T-cell (primary cell): ENCODE results near the gene MIR17HG. TPM values are rescaled to one million over a fixed set of nuclear protein-coding genes. Genes with fewer than 3 reads are reported as not detected.

Source experiments
- ATAC-seq, 4 experiments: fragments of 200-7000 bp in 3 of 4; fragments of 150-1000 bp in 1 of 4; cut with Tn5 transposase; replicated peaks in 1 of 4; 1 replicate in 3 of 4; 2 replicates in 1 of 4; pipeline ENCODE4 v1.10.0; 2021; ENCODE audit warnings: moderate library complexity in 3 of 4, mild to moderate bottlenecking in 2 of 4, moderate number of reproducible peaks in 1 of 4
- CTCF ChIA-PET, 2 donors: fragments of 300-600 bp; sonication (Branson Sonifier 250); formaldehyde crosslinking; loops; one replicate each; lab custom pipeline; 2022; ENCODE audit warnings: antibody characterized with exemption in 2 of 2; lab: Charles Lee
- POLR2A ChIA-PET, 2 donors: fragments of 300-600 bp; sonication (Branson Sonifier 250); formaldehyde crosslinking; loops; one replicate each; lab custom pipeline; 2022; ENCODE audit warnings: antibody characterized with exemption in 2 of 2; lab: Charles Lee
- DNase-seq, 35 experiments: peaks; one replicate each; pipeline versions ENCODE4 v3.0.0 to v3.0.0-alpha.2; 2013 to 2023
- H3K27ac ChIP-seq: one replicate; pipeline ENCODE4 v1.5.1; 2013; ENCODE audit warnings: low read length
- H3K27me3 ChIP-seq, 2 experiments: replicated peaks in 1 of 2; 1 replicate in 1 of 2; 2 replicates in 1 of 2; pipeline versions ENCODE4 v1.6.1 to v1.7.0; 2013; ENCODE audit warnings: low read length in 1 of 2, mixed read lengths in 1 of 2; ENCODE audit not compliant: control insufficient read depth in 2 of 2, insufficient read depth in 2 of 2; ENCODE audit errors: extremely low read depth in 1 of 2
- H3K36me3 ChIP-seq, 2 donors: 1 replicate in 1 of 2; 2 replicates in 1 of 2; pipeline versions ENCODE4 v1.6.1 to v1.7.0; 2013; ENCODE audit warnings: low read length in 1 of 2; ENCODE audit not compliant: control insufficient read depth in 2 of 2, insufficient read depth in 1 of 2; ENCODE audit errors: extremely low read depth in 1 of 2
- H3K4me1 ChIP-seq, 2 experiments: 1 replicate in 1 of 2; 2 replicates in 1 of 2; pipeline versions ENCODE4 v1.6.1 to v1.7.0; 2013; ENCODE audit warnings: low read length in 2 of 2, mixed read lengths in 1 of 2; ENCODE audit not compliant: insufficient read depth in 2 of 2, control insufficient read depth in 1 of 2; ENCODE audit errors: extremely low read depth in 1 of 2
- H3K4me3 ChIP-seq, 2 donors: 1 replicate in 1 of 2; 2 replicates in 1 of 2; pipeline versions ENCODE4 v1.5.1 to v1.7.0; 2013; ENCODE audit warnings: mild to moderate bottlenecking in 2 of 2, low read length in 1 of 2, moderate library complexity in 1 of 2; ENCODE audit not compliant: control insufficient read depth in 1 of 2; ENCODE audit errors: extremely low read depth in 1 of 2
- H3K9me3 ChIP-seq: 2 replicates; pipeline ENCODE4 v1.7.0; 2013
- H3K27ac Mint-ChIP-seq, 2 donors: one replicate each; pipeline ENCODE4 v1.8.0; 2020 to 2021; ENCODE audit warnings: mild to moderate bottlenecking in 2 of 2, mixed read lengths in 2 of 2
- H3K27me3 Mint-ChIP-seq, 2 donors: one replicate each; pipeline ENCODE4 v1.8.0; 2021 to 2022; ENCODE audit warnings: mixed read lengths in 2 of 2
- H3K36me3 Mint-ChIP-seq: one replicate; pipeline ENCODE4 v1.8.0; 2021; ENCODE audit warnings: mixed read lengths
- H3K4me1 Mint-ChIP-seq, 3 donors: one replicate each; pipeline ENCODE4 v1.8.0; 2020 to 2022; ENCODE audit warnings: mixed read lengths in 3 of 3, mild to moderate bottlenecking in 1 of 3
- H3K4me3 Mint-ChIP-seq, 3 donors: one replicate each; pipeline ENCODE4 v1.8.0; 2020 to 2022; ENCODE audit warnings: mild to moderate bottlenecking in 3 of 3, mixed read lengths in 3 of 3, moderate library complexity in 3 of 3
- H3K9me3 Mint-ChIP-seq, 3 donors: one replicate each; pipeline ENCODE4 v1.8.0; 2020 to 2022; ENCODE audit warnings: mixed read lengths in 3 of 3
- WGBS: methylation state at CpG from one replicate; pipeline ENCODE4 v1.1.5; 2013; ENCODE audit warnings: missing lambda C conversion rate; ENCODE audit not compliant: insufficient coverage; 5-methylcytosine and 5-hydroxymethylcytosine counted together
- total RNA-seq, 35 experiments: library from RNA in 6 of 35; stranded (reverse) in 6 of 35; fragments of 120-200 nt in 1 of 35; gene quantifications; one replicate each; pipeline versions ENCODE4 v1.2.1 to v1.2.4 and lab custom pipeline; 2013 to 2026

Gene MIR17HG
- total RNA-seq, 5 donors from 2014 or later (not counting 1 experiment from before 2014, with no cell fraction given) = 9.4 to 15.1 (median 11.2) TPM

DNA sequence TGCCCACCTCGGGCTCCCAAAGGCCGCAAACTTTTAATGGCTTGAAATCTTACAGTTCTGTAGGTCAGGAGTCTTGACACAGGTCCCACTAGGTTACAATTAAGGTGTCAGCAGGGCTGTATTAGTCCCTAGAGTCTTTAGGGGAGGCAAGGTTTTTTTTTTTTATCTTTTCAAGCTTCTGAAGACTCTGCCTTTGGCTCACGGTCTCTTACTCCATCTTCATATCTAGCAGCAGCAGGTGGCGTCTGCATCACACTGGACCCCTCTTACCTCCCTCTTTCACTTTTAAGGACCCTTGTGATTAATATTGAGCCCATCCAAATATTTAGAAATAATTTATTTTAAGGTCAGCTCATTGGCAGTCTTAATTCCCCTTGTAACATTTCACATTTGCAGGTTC, 11.6 kb downstream of the MIR17HG start:
- WGBS = 100% methylated on average over 2 of the region's 4 CpGs
- Histone ChIP-seq H3K27me3 (no peaks in the 10 kb centered on the region), H3K4me3 (no peak overlapping the region), H3K27ac (no peak overlapping the region), H3K9me3 (no peaks in the 10 kb centered on the region), H3K36me3 (peaks cover 0 to 18% of the 10 kb centered on the region in 2 donors), H3K4me1 (peaks cover 0 to 3% of the 10 kb centered on the region in 2 experiments)
- Mint-ChIP-seq H3K27me3 (no peaks in the 10 kb centered on the region), H3K4me1 (peaks cover 11 to 32% (median 14%) of the 10 kb centered on the region in 3 donors), H3K27ac (no peak overlapping the region), H3K9me3 (no peaks in the 10 kb centered on the region), H3K4me3 (no peak overlapping the region), H3K36me3 (peaks cover 17% of the 10 kb centered on the region)
- DNase-seq = no peak
- ATAC-seq = no peak
- ChIA-PET CTCF (interaction anchor here in 1 of 2 donors (0.9 kb wide), 1 partner anchor 32 kb away, joined by 3 read pairs; no protein-coding TSS in a partner anchor), POLR2A (no interaction called here)

DNA sequence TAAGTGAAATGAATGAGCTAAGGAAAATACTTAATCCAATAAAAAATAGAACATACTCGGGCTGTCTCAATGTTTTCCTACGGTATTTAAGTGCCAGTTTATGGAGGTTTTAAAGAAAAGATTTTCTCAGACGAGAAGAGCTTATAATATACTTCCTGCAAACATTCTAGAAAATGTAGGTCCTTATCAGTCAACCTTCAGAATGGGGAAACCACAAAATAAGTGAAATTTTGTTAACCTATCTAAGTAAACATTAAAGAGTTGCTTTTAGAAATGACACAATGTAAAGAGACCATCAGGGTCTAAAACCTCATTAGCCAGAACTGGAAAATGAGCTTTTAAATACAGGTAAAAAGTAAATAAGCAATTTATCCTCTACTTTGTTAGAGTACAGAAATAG, 12.1 kb downstream of the MIR17HG start:
- H3K9me3 ChIP-seq = no peaks in the 10 kb centered on the region
- H3K27me3 ChIP-seq = no peaks in the 10 kb centered on the region
- no peak overlapping the region for H3K4me3 Mint-ChIP-seq
- H3K36me3 ChIP-seq = peaks cover 0 to 16% of the 10 kb centered on the region in 2 donors
- CTCF ChIA-PET = interaction anchor here (0.9 to 1.0 kb wide), 2 partner anchors 13 to 33 kb away, joined by 3 read pairs; no protein-coding TSS in a partner anchor
- WGBS = no CpG with 5 or more reads among the region's 3 CpGs
- peaks cover 0 to 3% of the 10 kb centered on the region in 2 experiments for H3K4me1 ChIP-seq
- no peak overlapping the region for H3K27ac Mint-ChIP-seq
- no peak overlapping the region for H3K27ac ChIP-seq
- no peaks in the 10 kb centered on the region for H3K27me3 Mint-ChIP-seq
- POLR2A ChIA-PET = no interaction called here
- ATAC-seq (no peak), DNase-seq (no peak)
- H3K4me3 ChIP-seq = no peak overlapping the region
- H3K4me1 Mint-ChIP-seq = peaks cover 11 to 32% (median 14%) of the 10 kb centered on the region in 3 donors
- peaks cover 12% of the 10 kb centered on the region for H3K36me3 Mint-ChIP-seq
- no peaks in the 10 kb centered on the region for H3K9me3 Mint-ChIP-seq

DNA sequence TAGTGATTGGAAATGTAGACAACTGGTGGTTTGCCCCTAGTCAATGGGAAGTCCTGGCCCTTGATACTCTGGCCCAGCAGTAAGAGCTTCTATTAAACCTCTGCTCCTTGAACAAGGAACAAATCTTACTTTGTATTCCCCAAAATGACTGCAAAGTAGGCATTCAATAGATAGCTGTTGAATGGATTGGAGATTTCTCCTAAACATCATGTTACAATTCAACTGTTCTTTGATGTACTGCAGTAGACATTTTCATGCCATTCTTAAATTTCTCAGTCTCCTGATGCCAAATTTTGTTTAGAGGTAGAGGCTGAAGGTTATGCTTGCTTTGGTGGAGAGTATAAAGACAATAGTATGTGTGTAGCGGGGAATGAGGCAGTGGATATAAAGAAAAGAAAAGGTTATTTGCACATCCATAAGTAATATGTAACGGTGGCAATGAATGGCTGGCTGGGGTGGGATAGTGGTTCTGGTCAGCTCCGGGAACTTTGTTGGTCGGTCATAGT, 12.8 kb downstream of the MIR17HG start:
- H3K4me1 ChIP-seq = peaks cover 0 to 3% of the 10 kb centered on the region in 2 experiments
- H3K27ac ChIP-seq = no peak overlapping the region
- CTCF ChIA-PET = interaction anchor here in 1 of 2 donors (1.0 kb wide), 1 partner anchor 12 kb away, joined by 3 read pairs; no protein-coding TSS in a partner anchor
- H3K4me3 Mint-ChIP-seq = no peak overlapping the region
- ATAC-seq = no peak
- POLR2A ChIA-PET = no interaction called here
- H3K36me3 Mint-ChIP-seq = peaks cover 6% of the 10 kb centered on the region
- no peaks in the 10 kb centered on the region for H3K27me3 ChIP-seq
- H3K4me1 Mint-ChIP-seq = peaks cover 11 to 32% (median 14%) of the 10 kb centered on the region in 3 donors
- no peaks in the 10 kb centered on the region for H3K9me3 Mint-ChIP-seq
- H3K27me3 Mint-ChIP-seq = no peaks in the 10 kb centered on the region
- peaks cover 0 to 10% of the 10 kb centered on the region in 2 donors for H3K36me3 ChIP-seq
- H3K27ac Mint-ChIP-seq = no peak overlapping the region
- no peaks in the 10 kb centered on the region for H3K9me3 ChIP-seq
- WGBS = 97% methylated on average over 4 of the region's 4 CpGs
- no peak for DNase-seq
- no peak overlapping the region for H3K4me3 ChIP-seq

DNA sequence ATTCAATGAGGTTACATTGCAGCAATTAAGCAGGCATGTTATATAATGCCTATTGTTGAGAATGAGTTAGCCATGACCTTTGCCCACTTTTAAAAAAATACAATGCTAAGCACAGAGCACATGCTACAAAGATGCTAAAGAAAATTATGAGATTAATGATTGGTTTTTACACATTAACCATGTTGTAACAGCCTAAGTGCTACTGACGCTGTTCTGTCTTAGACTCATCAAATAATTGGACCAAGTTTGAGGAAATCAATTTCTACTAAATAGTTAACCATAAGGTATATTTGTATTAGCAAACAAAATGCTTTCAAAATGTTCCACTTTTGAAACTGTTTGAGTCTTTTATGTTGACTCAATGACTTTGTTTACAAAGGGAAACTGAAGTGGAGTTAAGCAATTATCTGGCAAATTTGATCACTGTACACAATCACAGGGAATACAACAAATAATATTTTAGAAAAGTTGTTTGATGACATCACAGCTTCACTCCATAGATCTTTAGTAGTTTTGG, 14.3 kb downstream of the MIR17HG start:
- Mint-ChIP-seq H3K9me3 (no peaks in the 10 kb centered on the region), H3K4me1 (peaks cover 11 to 22% (median 14%) of the 10 kb centered on the region in 3 donors), H3K27me3 (no peaks in the 10 kb centered on the region), H3K27ac (no peak overlapping the region), H3K4me3 (no peak overlapping the region), H3K36me3 (no peaks in the 10 kb centered on the region)
- H3K27ac ChIP-seq = no peak overlapping the region
- no peak overlapping the region for H3K4me3 ChIP-seq
- peaks cover 0 to 3% of the 10 kb centered on the region in 2 experiments for H3K4me1 ChIP-seq
- ATAC-seq (no peak), DNase-seq (no peak)
- H3K36me3 ChIP-seq = peaks cover 0 to 5% of the 10 kb centered on the region in 2 donors
- no CpG with 5 or more reads among the region's 1 CpG for WGBS
- no peaks in the 10 kb centered on the region for H3K27me3 ChIP-seq
- H3K9me3 ChIP-seq = no peaks in the 10 kb centered on the region
- POLR2A ChIA-PET = no interaction called here
- CTCF ChIA-PET = no interaction called here

DNA sequence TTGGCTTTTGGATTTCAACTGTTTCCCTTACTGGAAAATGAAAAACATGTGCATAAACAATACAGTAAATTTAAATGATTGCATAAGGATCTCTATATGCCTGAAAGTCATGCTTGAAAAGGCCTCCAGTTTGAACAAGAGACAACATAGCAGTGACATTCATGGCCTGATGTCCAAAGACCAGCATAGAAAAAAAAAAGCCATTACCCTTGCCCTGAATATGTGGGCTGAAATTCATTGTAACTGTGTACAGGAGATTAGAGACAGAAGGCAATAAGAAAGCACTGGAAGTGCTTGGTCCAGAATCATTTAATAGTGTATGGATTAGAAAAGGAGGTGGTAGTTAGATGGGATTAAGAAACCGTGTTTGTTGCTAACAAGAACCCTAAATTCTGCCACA, 15.4 kb downstream of the MIR17HG start:
- Histone ChIP-seq H3K4me3 (no peak overlapping the region), H3K27ac (no peak overlapping the region), H3K4me1 (peaks cover 0 to 3% of the 10 kb centered on the region in 2 experiments), H3K9me3 (no peaks in the 10 kb centered on the region), H3K27me3 (no peaks in the 10 kb centered on the region), H3K36me3 (no peaks in the 10 kb centered on the region)
- Mint-ChIP-seq H3K27ac (no peak overlapping the region), H3K27me3 (no peaks in the 10 kb centered on the region), H3K9me3 (no peaks in the 10 kb centered on the region), H3K4me1 (peaks cover 11 to 17% (median 14%) of the 10 kb centered on the region in 3 donors), H3K4me3 (no peak overlapping the region), H3K36me3 (no peaks in the 10 kb centered on the region)
- ATAC-seq (no peak), DNase-seq (no peak)
- CTCF ChIA-PET = no interaction called here
- no CpG with 5 or more reads among the region's 1 CpG for WGBS
- POLR2A ChIA-PET = no interaction called here

DNA sequence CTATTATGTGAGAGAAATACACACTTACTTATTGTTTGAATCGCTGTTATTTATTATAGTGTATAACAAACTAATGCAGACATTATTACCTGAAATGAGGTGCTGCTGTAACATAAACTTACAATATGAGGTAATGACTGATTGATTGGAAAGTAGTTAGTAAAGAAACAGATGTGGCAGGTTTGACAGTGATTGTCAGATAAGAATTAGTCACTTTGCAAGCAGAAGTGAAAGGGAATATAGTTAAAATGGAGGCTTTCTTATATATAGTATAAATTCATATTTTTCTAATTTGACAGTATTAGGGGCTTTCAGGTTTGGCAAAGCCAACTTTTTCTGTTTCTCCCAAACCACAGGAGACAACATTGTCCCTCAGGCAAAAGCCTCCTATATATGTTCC, 20.6 kb downstream of the MIR17HG start:
- no CpG with 5 or more reads among the region's 1 CpG for WGBS
- no peaks in the 10 kb centered on the region for H3K4me1 ChIP-seq
- H3K27me3 ChIP-seq = no peaks in the 10 kb centered on the region
- CTCF ChIA-PET = interaction anchor here in 1 of 2 donors (1.1 kb wide), 1 partner anchor 10 kb away, joined by 3 read pairs; no protein-coding TSS in a partner anchor
- DNase-seq = no peak
- H3K4me1 Mint-ChIP-seq = no peaks in the 10 kb centered on the region
- no peak for ATAC-seq
- H3K36me3 Mint-ChIP-seq = no peaks in the 10 kb centered on the region
- peaks cover 0 to 2% of the 10 kb centered on the region in 2 donors for H3K27me3 Mint-ChIP-seq
- H3K9me3 ChIP-seq = no peaks in the 10 kb centered on the region
- H3K9me3 Mint-ChIP-seq = no peaks in the 10 kb centered on the region
- POLR2A ChIA-PET = no interaction called here
- no peak overlapping the region for H3K4me3 ChIP-seq
- H3K36me3 ChIP-seq = no peaks in the 10 kb centered on the region
- no peak overlapping the region for H3K4me3 Mint-ChIP-seq
- H3K27ac ChIP-seq = no peak overlapping the region
- H3K27ac Mint-ChIP-seq = no peak overlapping the region
